CD14-positive monocyte (primary cell): ENCODE results near the gene C9orf43. TPM values are rescaled to one million over a fixed set of nuclear protein-coding genes. Genes with fewer than 3 reads are reported as not detected.
"Not testable (repeated sequence)": the region's sequence is repeated elsewhere in the genome, so short reads cannot be mapped to it uniquely, and the experiment has no call there.

Source experiments
- DNase-seq, 3 donors: peaks; one replicate each; pipeline ENCODE4 v3.0.0-alpha.2; 2011 to 2022
- H2AFZ ChIP-seq: 2 replicates; pipeline ENCODE4 v1.6.0; 2012; ENCODE audit warnings: mild to moderate bottlenecking, low read depth, low read length, inconsistent platforms; ENCODE audit not compliant: insufficient read depth, poor library complexity, severe bottlenecking
- H3K27ac ChIP-seq, 2 donors: 1 replicate in 1 of 2; 2 replicates in 1 of 2; pipeline ENCODE4 v1.5.1; 2012 to 2013; ENCODE audit warnings: low read length in 2 of 2, control low read depth in 1 of 2, inconsistent platforms in 1 of 2, low read depth in 1 of 2, mild to moderate bottlenecking in 1 of 2
- H3K27me3 ChIP-seq, 2 donors: one replicate each; pipeline versions ENCODE4 v1.6.0 to v1.6.1; 2011 to 2013; ENCODE audit warnings: low read length in 2 of 2; ENCODE audit not compliant: control insufficient read depth in 2 of 2, insufficient read depth in 2 of 2
- H3K36me3 ChIP-seq, 2 donors: replicated peaks in 1 of 2; 1 replicate in 1 of 2; 2 replicates in 1 of 2; pipeline versions ENCODE4 v1.5.1 to v1.6.1; 2012 to 2013; ENCODE audit warnings: low read length in 2 of 2, control low read depth in 1 of 2, inconsistent platforms in 1 of 2, mild to moderate bottlenecking in 1 of 2; ENCODE audit not compliant: insufficient read depth in 2 of 2, control insufficient read depth in 1 of 2
- H3K4me1 ChIP-seq, 2 donors: 1 replicate in 1 of 2; 2 replicates in 1 of 2; pipeline versions ENCODE4 v1.5.1 to v1.6.1; 2012 to 2013; ENCODE audit warnings: low read length in 2 of 2, control low read depth in 1 of 2, inconsistent platforms in 1 of 2, mild to moderate bottlenecking in 1 of 2, moderate library complexity in 1 of 2; ENCODE audit not compliant: insufficient read depth in 2 of 2, control insufficient read depth in 1 of 2
- H3K4me2 ChIP-seq: replicated peaks from 2 replicates; pipeline ENCODE3; 2012; ENCODE audit warnings: low read length, moderate library complexity, mild to moderate bottlenecking; ENCODE audit not compliant: poor library complexity, severe bottlenecking; ENCODE audit errors: extremely low read depth
- H3K4me3 ChIP-seq, 3 experiments: fragments of 200-600 bp in 1 of 3; sonication (generic) in 1 of 3; replicated peaks in 1 of 3; 1 replicate in 2 of 3; 2 replicates in 1 of 3; pipeline ENCODE4 v1.5.1; 2011 to 2013; ENCODE audit warnings: low read length in 3 of 3, mild to moderate bottlenecking in 3 of 3, control low read depth in 2 of 3, low read depth in 2 of 3, inconsistent platforms in 1 of 3, moderate library complexity in 1 of 3
- H3K79me2 ChIP-seq: 2 replicates; pipeline ENCODE4 v1.6.0; 2012; ENCODE audit warnings: mild to moderate bottlenecking, control low read depth, inconsistent platforms, low read length, moderate library complexity; ENCODE audit not compliant: insufficient read depth
- H3K9ac ChIP-seq: 2 replicates; pipeline ENCODE4 v1.6.0; 2017; ENCODE audit warnings: low read length, mild to moderate bottlenecking; ENCODE audit not compliant: insufficient read depth, poor library complexity, severe bottlenecking
- H3K9me3 ChIP-seq, 2 donors: replicated peaks in 1 of 2; 1 replicate in 1 of 2; 2 replicates in 1 of 2; pipeline versions ENCODE4 v1.5.1 to v1.6.1; 2012 to 2013; ENCODE audit warnings: low read length in 2 of 2, control low read depth in 1 of 2; ENCODE audit not compliant: control insufficient read depth in 1 of 2, insufficient read depth in 1 of 2
- H4K20me1 ChIP-seq: 2 replicates; pipeline ENCODE4 v1.6.0; 2012; ENCODE audit warnings: mild to moderate bottlenecking, low read length, control low read depth, moderate library complexity; ENCODE audit not compliant: insufficient read depth
- H3K27ac Mint-ChIP-seq, 7 donors: one replicate each; pipeline ENCODE4 v1.8.0; 2020; ENCODE audit warnings: mild to moderate bottlenecking in 7 of 7, mixed read lengths in 7 of 7, moderate library complexity in 6 of 7, inconsistent platforms in 2 of 7
- H3K27me3 Mint-ChIP-seq, 3 donors: one replicate each; pipeline ENCODE4 v1.8.0; 2021 to 2022; ENCODE audit warnings: low read depth in 3 of 3, mild to moderate bottlenecking in 3 of 3, mixed read lengths in 3 of 3, moderate library complexity in 3 of 3, inconsistent platforms in 1 of 3
- H3K36me3 Mint-ChIP-seq, 2 donors: one replicate each; pipeline ENCODE4 v1.8.0; 2020; ENCODE audit warnings: mixed read lengths in 2 of 2, inconsistent platforms in 1 of 2, mild to moderate bottlenecking in 1 of 2
- H3K4me1 Mint-ChIP-seq: one replicate; pipeline ENCODE4 v1.8.0; 2020; ENCODE audit warnings: mild to moderate bottlenecking, mixed read lengths
- H3K4me3 Mint-ChIP-seq, 2 donors: one replicate each; pipeline ENCODE4 v1.8.0; 2020; ENCODE audit warnings: mild to moderate bottlenecking in 2 of 2, mixed read lengths in 2 of 2, moderate library complexity in 1 of 2
- H3K9me3 Mint-ChIP-seq, 7 donors: one replicate each; pipeline ENCODE4 v1.8.0; 2020 to 2022; ENCODE audit warnings: mixed read lengths in 7 of 7, mild to moderate bottlenecking in 6 of 7, moderate library complexity in 6 of 7, inconsistent platforms in 2 of 7
- CTCF ChIP-seq: fragments of 200-600 bp; IDR thresholded peaks from one replicate; pipeline ENCODE4 v1.8.0; 2022; ENCODE audit warnings: antibody characterized with exemption, mild to moderate bottlenecking
- WGBS: methylation state at CpG from one replicate; pipeline ENCODE4 v1.1.5; 2013; ENCODE audit warnings: missing lambda C conversion rate; ENCODE audit not compliant: insufficient coverage; 5-methylcytosine and 5-hydroxymethylcytosine counted together
- intact Hi-C, 2 donors: fragments of 100-400 bp; cut with micrococcal nuclease; formaldehyde crosslinking; loops; one replicate each; pipeline versions ENCODE4 v1.15.0 to v1.15.1; 2023
- polyA plus RNA-seq, 3 donors: library from polyadenylated mRNA; depleted of rRNA in 1 of 3; unstranded in 2 of 3; stranded (reverse) in 1 of 3; fragments of 300-500 nt in 2 of 3; fragments of >200 nt in 1 of 3; fragmentation: Illumina TruSeq in 2 of 3; gene quantifications; 1 replicate in 2 of 3; 2 replicates in 1 of 3; pipeline ENCODE4 v1.2.3, GENCODE V29; 2012 to 2021

Gene C9orf43
- polyA plus RNA-seq, 3 donors: 0.17 TPM; not detected in 2

- not testable (repeated sequence) for H3K27me3 ChIP-seq, H3K4me2 ChIP-seq, H3K27ac ChIP-seq, H3K9me3 ChIP-seq, H3K9me3 Mint-ChIP-seq, H3K9ac ChIP-seq, H3K4me3 ChIP-seq, H4K20me1 ChIP-seq, H3K27me3 Mint-ChIP-seq, H3K4me3 Mint-ChIP-seq, H2AFZ ChIP-seq
- Mint-ChIP-seq H3K36me3 (peaks cover 15 to 21% of the 10 kb centered on the region in 2 donors), H3K4me1 (peaks cover 50% of the 10 kb centered on the region), H3K27ac (peak overlapping the region; percentile 40 to 88 (median 60))
- DNase-seq: peak; percentile 50 to 60 (median 57)
- Histone ChIP-seq H3K36me3 (peaks cover 15 to 18% of the 10 kb centered on the region in 2 donors), H3K79me2 (peaks cover 30% of the 10 kb centered on the region), H3K4me1 (peaks cover 51 to 54% of the 10 kb centered on the region in 2 donors)
- 3% methylated on average over 3 of the region's 7 CpGs for WGBS
- peak; percentile 89 for TF ChIP-seq CTCF
- intact Hi-C loops: loop anchor here (2.0 to 10.0 kb wide), 2 partner anchors 62 to 132 kb away; partner anchors contain the start of genes BSPRY (in 1 of the 2), CDC26 (in 1 of the 2), PRPF4 (in 1 of the 2) and WDR31 (in 1 of the 2)
Observed at GRCh38 chr9:113406873-113407511, 3.6 kb upstream of the C9orf43 start.

- H3K9me3 ChIP-seq: no peaks in the 10 kb centered on the region
- Mint-ChIP-seq H3K27me3 (no peaks in the 10 kb centered on the region), H3K9me3 (no peaks in the 10 kb centered on the region), H3K36me3 (peaks cover 15 to 21% of the 10 kb centered on the region in 2 donors), H3K27ac (peak overlapping the region; percentile 99 to 100 (median 100)), H3K4me3 (peak overlapping the region; percentile 97 to 98), H3K4me1 (peaks cover 29% of the 10 kb centered on the region)
- WGBS: 59% methylated on average over 5 of the region's 10 CpGs
- peaks cover 28% of the 10 kb centered on the region for H3K79me2 ChIP-seq
- peaks cover 29 to 31% of the 10 kb centered on the region in 2 donors for H3K4me1 ChIP-seq
- no peaks in the 10 kb centered on the region for H3K27me3 ChIP-seq
- no peak for TF ChIP-seq CTCF
- no peak for DNase-seq
- H3K27ac ChIP-seq: peak overlapping the region; percentile 92 to 93
- intact Hi-C loops: loop anchor here in 1 of 2 donors (10.0 kb wide), 1 partner anchor 65 kb away; the partner anchor contains the start of genes BSPRY and WDR31
- H4K20me1 ChIP-seq: no peaks in the 10 kb centered on the region
- H3K4me2 ChIP-seq: peak overlapping the region; percentile 84
- peak overlapping the region; percentile 88 for H2AFZ ChIP-seq
- peaks cover 15 to 18% of the 10 kb centered on the region in 2 donors for H3K36me3 ChIP-seq
- peak overlapping the region; percentile 77 to 93 (median 88) for H3K4me3 ChIP-seq
- H3K9ac ChIP-seq: peak overlapping the region; percentile 84
Observed at GRCh38 chr9:113409481-113409880, 1.1 kb upstream of the C9orf43 start.
